Smooth muscle cell of bladder (primary cell): Measurements from ENCODE around the gene NT5DC4. TPM values are rescaled to one million over a fixed set of nuclear protein-coding genes. Genes with fewer than 3 reads are reported as not detected.

Experiments
- total RNA-seq: library from RNA; depleted of rRNA; stranded (reverse); fragments of >200 nt; gene quantifications from 2 replicates; pipeline ENCODE4 v1.2.3, GENCODE V29; 2014

Gene NT5DC4
- not detected in 2 replicates for total RNA-seq

GRCh38 chr2:112720785-112721184 is at the start of gene NT5DC4:
Gene NT5DC4, plus strand, starts transcription at chr2:112721020. Its CDS starts 60 bp downstream, at chr2:112721080.

GRCh38 chr2:112764071-112765044 is 43.5 kb downstream of the NT5DC4 start, which contains the start of gene CKAP2L:
Gene CKAP2L, minus strand, starts transcription at chr2:112764609. Its CDS starts 11 bp downstream, at chr2:112764598.

GRCh38 chr2:112784199-112785189 is 63.7 kb downstream of the NT5DC4 start, which contains the start of gene IL1A:
Gene IL1A, minus strand, starts transcription at chr2:112784493. Its CDS starts 723 bp downstream, at chr2:112783770.

Other genes with a start within 250 kb of the NT5DC4 start
- gene TTL, start 238.9 kb upstream of the NT5DC4 start, total RNA-seq = 14.4 and 25.2 TPM in 2 replicates
- gene POLR1B, start 178.6 kb upstream of the NT5DC4 start, total RNA-seq = 9.7 and 11.5 TPM in 2 replicates
- 12.0 and 14.2 TPM in 2 replicates for gene CHCHD5, start 136.4 kb upstream of the NT5DC4 start, total RNA-seq
- gene SLC20A1, start 75.1 kb upstream of the NT5DC4 start, total RNA-seq = 28.2 and 42.7 TPM in 2 replicates
- 0.74 and 0.85 TPM in 2 replicates for gene CKAP2L, start 43.6 kb downstream of the NT5DC4 start, total RNA-seq
- gene IL1A, start 63.5 kb downstream of the NT5DC4 start, total RNA-seq = 2.3 and 7.5 TPM in 2 replicates
- gene IL1B, start 115.8 kb downstream of the NT5DC4 start, total RNA-seq = 26.3 and 54.3 TPM in 2 replicates
- not detected in 2 replicates for gene IL37, start 190.1 kb downstream of the NT5DC4 start, total RNA-seq